C4-2B (cell line): ENCODE results near the gene CEP83.

Source experiments
- ZFX ChIP-seq: fragments of 450-650 bp; IDR thresholded peaks from 2 replicates; pipeline ENCODE4 v1.6.1; 2017
- TF ChIP-seq, protein P1 (sequence below): fragments of 450-650 bp; conservative IDR thresholded peaks from 2 replicates; pipeline ENCODE4 v1.5.1; 2017; ENCODE audit warnings: mild to moderate bottlenecking

DNA sequence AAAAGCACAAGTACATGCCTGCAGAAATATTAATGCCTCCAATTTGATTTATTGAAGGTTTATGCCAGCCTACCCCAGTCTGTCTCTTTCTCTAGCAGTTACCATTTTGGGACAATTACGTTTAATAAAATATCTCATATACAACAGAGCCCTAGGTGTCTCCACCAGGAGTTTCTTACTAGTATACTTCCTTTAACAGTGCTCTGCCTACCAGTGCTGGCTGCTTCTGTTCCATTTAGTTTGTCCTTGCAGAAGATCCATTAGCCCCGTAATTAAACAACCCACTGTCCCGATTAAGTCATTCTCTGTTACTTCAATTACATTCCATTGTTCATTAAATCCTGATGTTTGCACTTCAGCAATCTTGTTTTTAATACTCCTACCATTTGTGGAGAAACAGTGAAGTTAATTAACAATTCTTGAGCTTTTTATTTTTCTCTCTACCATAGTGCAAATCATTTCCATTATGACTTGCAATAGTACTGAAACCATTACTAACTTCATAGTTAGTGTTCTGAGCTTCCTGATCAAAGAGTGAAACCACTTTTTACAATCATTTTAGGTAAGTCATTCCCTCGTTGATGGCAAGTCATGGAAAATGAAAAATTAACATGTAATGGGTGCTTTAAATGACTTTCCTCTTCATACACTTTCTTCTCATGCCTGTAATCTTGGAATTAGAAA is 190.2 kb downstream of the CEP83 start:
- TF ChIP-seq, protein P1, sequence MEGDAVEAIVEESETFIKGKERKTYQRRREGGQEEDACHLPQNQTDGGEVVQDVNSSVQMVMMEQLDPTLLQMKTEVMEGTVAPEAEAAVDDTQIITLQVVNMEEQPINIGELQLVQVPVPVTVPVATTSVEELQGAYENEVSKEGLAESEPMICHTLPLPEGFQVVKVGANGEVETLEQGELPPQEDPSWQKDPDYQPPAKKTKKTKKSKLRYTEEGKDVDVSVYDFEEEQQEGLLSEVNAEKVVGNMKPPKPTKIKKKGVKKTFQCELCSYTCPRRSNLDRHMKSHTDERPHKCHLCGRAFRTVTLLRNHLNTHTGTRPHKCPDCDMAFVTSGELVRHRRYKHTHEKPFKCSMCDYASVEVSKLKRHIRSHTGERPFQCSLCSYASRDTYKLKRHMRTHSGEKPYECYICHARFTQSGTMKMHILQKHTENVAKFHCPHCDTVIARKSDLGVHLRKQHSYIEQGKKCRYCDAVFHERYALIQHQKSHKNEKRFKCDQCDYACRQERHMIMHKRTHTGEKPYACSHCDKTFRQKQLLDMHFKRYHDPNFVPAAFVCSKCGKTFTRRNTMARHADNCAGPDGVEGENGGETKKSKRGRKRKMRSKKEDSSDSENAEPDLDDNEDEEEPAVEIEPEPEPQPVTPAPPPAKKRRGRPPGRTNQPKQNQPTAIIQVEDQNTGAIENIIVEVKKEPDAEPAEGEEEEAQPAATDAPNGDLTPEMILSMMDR = no peak
- no peak for TF ChIP-seq ZFX
